DOHH2 (cell line): Measurements from ENCODE around the gene IQSEC3.

Experiments used
- H3F3A ChIP-seq: fragments of 200-600 bp; sonication (generic), shearing (Covaris generic); 2 replicates; pipeline ENCODE4 v1.6.0; 2016; ENCODE audit warnings: antibody characterized with exemption, mild to moderate bottlenecking; ENCODE audit not compliant: control insufficient read depth, insufficient read depth
- H3K27ac ChIP-seq: fragments of 200-600 bp; sonication (generic); 2 replicates; pipeline ENCODE4 v1.5.1; 2014; ENCODE audit warnings: low read depth, mild to moderate bottlenecking, low read length, moderate library complexity
- H3K27me3 ChIP-seq: fragments of 200-600 bp; sonication (generic); 2 replicates; pipeline ENCODE4 v1.6.1; 2014; ENCODE audit warnings: mild to moderate bottlenecking, low read length, mixed read lengths; ENCODE audit not compliant: control insufficient read depth
- H3K36me3 ChIP-seq: fragments of 200-600 bp; sonication (generic); 2 replicates; pipeline ENCODE4 v1.6.1; 2014; ENCODE audit warnings: mild to moderate bottlenecking, low read length, moderate library complexity, mixed read lengths; ENCODE audit not compliant: control insufficient read depth
- H3K4me1 ChIP-seq: fragments of 200-600 bp; sonication (generic); 2 replicates; pipeline ENCODE4 v1.6.1; 2014; ENCODE audit warnings: mild to moderate bottlenecking, low read length, mixed read lengths; ENCODE audit not compliant: control insufficient read depth
- H3K4me2 ChIP-seq: fragments of 200-600 bp; sonication (generic); 2 replicates; pipeline ENCODE4 v1.6.0; 2014; ENCODE audit warnings: mild to moderate bottlenecking, low read length, moderate library complexity
- H3K4me3 ChIP-seq: fragments of 200-600 bp; sonication (generic); 2 replicates; pipeline ENCODE4 v1.5.1; 2014; ENCODE audit warnings: mild to moderate bottlenecking, low read length, mixed read lengths
- H3K79me2 ChIP-seq: fragments of 200-600 bp; sonication (generic); 2 replicates; pipeline ENCODE4 v1.6.1; 2014; ENCODE audit warnings: mild to moderate bottlenecking, low read length, mixed read lengths; ENCODE audit not compliant: control insufficient read depth
- H3K9me2 ChIP-seq: fragments of 200-600 bp; sonication (generic); replicated peaks from 2 replicates; pipeline ENCODE4 v1.6.1; 2014; ENCODE audit warnings: mild to moderate bottlenecking, low read length, mixed read lengths; ENCODE audit not compliant: control insufficient read depth
- H3K9me3 ChIP-seq: fragments of 200-600 bp; sonication (generic); 2 replicates; pipeline ENCODE4 v1.6.1; 2014; ENCODE audit warnings: antibody characterized with exemption, low read length, mixed read lengths; ENCODE audit not compliant: control insufficient read depth, insufficient read depth
- H4K20me1 ChIP-seq: fragments of 200-600 bp; sonication (generic); 2 replicates; pipeline ENCODE4 v1.6.0; 2014; ENCODE audit warnings: low read depth, mild to moderate bottlenecking, antibody characterized with exemption, low read length, moderate library complexity; ENCODE audit not compliant: control insufficient read depth, insufficient read depth
- EZH2phosphoT487 ChIP-seq: fragments of 200-600 bp; sonication (generic); IDR thresholded peaks from 2 replicates; pipeline ENCODE4 v1.6.1; 2017; ENCODE audit warnings: borderline replicate concordance, mild to moderate bottlenecking, antibody characterized with exemption, low read length, moderate library complexity, mixed read lengths
- TF ChIP-seq, protein P1 (sequence below): fragments of 200-600 bp; sonication (generic); IDR thresholded peaks from one replicate; pipeline ENCODE4 v1.5.1; 2014; ENCODE audit warnings: antibody characterized with exemption, mild to moderate bottlenecking, low read depth, low read length; ENCODE audit not compliant: poor library complexity, severe bottlenecking

IQSEC3 gene

GRCh38 chr12:181921-182320 is 115.4 kb downstream of the IQSEC3 start:
- no peak for TF ChIP-seq EZH2phosphoT487
- TF ChIP-seq, protein P1, sequence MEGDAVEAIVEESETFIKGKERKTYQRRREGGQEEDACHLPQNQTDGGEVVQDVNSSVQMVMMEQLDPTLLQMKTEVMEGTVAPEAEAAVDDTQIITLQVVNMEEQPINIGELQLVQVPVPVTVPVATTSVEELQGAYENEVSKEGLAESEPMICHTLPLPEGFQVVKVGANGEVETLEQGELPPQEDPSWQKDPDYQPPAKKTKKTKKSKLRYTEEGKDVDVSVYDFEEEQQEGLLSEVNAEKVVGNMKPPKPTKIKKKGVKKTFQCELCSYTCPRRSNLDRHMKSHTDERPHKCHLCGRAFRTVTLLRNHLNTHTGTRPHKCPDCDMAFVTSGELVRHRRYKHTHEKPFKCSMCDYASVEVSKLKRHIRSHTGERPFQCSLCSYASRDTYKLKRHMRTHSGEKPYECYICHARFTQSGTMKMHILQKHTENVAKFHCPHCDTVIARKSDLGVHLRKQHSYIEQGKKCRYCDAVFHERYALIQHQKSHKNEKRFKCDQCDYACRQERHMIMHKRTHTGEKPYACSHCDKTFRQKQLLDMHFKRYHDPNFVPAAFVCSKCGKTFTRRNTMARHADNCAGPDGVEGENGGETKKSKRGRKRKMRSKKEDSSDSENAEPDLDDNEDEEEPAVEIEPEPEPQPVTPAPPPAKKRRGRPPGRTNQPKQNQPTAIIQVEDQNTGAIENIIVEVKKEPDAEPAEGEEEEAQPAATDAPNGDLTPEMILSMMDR = no peak
- Histone ChIP-seq H3K4me2 (no peak overlapping the region), H3K27ac (no peak overlapping the region), H3K79me2 (no peaks in the 10 kb centered on the region), H3K4me1 (no peaks in the 10 kb centered on the region), H3K27me3 (no peaks in the 10 kb centered on the region), H3F3A (no peaks in the 10 kb centered on the region), H3K4me3 (no peak overlapping the region), H3K36me3 (no peaks in the 10 kb centered on the region), H3K9me2 (no peaks in the 10 kb centered on the region), H3K9me3 (no peaks in the 10 kb centered on the region), H4K20me1 (no peaks in the 10 kb centered on the region)

GRCh38 chr12:182381-182892 is 115.9 kb downstream of the IQSEC3 start:
- no peaks in the 10 kb centered on the region for H3K4me1 ChIP-seq
- H3K4me3 ChIP-seq = no peak overlapping the region
- no peak overlapping the region for H3K4me2 ChIP-seq
- H3K36me3 ChIP-seq = no peaks in the 10 kb centered on the region
- H3K27me3 ChIP-seq = no peaks in the 10 kb centered on the region
- no peaks in the 10 kb centered on the region for H4K20me1 ChIP-seq
- H3K79me2 ChIP-seq = no peaks in the 10 kb centered on the region
- TF ChIP-seq, protein P1 = no peak
- TF ChIP-seq EZH2phosphoT487 = no peak
- no peaks in the 10 kb centered on the region for H3K9me2 ChIP-seq
- no peaks in the 10 kb centered on the region for H3K9me3 ChIP-seq
- H3F3A ChIP-seq = no peaks in the 10 kb centered on the region
- H3K27ac ChIP-seq = no peak overlapping the region

DNA sequence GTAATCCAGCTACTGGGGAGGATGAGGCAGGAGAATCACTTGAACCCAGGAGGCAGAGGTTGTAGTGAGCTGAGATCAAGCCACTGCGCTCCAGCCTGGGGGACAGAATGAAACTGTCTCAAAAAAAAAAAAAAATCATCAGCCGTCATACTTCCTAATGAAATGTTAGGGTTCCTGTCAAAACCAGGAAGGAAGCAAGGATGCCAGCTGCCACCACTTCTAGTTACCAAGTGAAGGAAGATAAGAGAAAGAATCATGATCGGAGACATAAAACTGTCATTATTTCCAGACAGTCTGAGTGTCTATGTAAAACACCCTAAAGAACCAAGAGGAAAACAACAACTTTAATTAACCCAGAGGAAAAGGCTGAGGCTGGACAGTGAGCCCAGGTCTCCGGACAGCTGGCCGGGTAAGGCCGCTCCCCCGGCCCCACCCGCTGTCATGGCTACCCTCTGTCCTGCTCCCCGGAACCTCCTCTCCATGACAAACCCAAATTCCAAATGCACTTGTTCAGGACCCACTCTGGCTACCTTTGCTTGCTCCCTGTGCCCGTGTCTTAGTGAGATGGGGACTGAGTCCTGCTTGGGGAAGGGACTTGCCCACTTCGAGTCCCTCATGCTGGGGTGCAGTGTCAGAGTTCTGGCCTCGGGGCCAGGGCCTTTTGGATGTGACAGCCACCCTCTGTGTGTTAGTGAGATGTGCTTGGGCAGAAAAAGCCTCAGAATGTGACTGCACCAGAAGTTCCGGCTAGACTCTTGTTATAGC is 118.4 kb downstream of the IQSEC3 start:
- Histone ChIP-seq H3K27ac (no peak overlapping the region), H3K4me3 (no peak overlapping the region), H3K9me3 (no peaks in the 10 kb centered on the region; the same call in 1 of the 2 replicates), H3K4me2 (no peak overlapping the region), H3K4me1 (no peaks in the 10 kb centered on the region), H3K9me2 (no peaks in the 10 kb centered on the region), H3K36me3 (no peaks in the 10 kb centered on the region), H3K27me3 (no peaks in the 10 kb centered on the region), H3K79me2 (no peaks in the 10 kb centered on the region), H3F3A (no peaks in the 10 kb centered on the region), H4K20me1 (no peaks in the 10 kb centered on the region)
- TF ChIP-seq, protein P1 = no peak
